Measurements from ENCODE around the gene SLC25A13. TPM values are rescaled to one million over a fixed set of nuclear protein-coding genes. Genes with fewer than 3 reads are reported as not detected.

Gene SLC25A13
- polyA plus RNA-seq, 1 of the 3 experiments (the other 2 are of a cell fraction), result 16.0 TPM

DNA sequence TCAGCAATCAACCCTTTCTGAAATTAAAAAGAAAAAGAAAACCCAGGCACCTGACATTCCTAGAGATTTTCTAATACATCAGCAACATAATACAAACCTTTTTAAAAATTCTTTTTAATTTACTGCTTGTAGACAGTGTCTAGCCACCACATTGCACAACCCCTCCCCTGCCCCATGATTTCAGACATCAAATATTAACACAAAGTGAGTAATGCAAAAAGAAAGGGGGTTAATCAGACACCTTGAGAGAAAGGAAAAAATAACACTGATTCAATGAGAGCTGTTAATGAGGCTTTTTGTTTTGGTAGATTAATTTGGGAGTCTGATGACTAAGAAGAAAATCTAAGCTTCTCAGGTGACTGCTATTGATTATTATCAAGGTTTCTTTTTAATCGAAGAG is 55.3 kb downstream of the SLC25A13 start:
- H3K27ac ChIP-seq (ENCODE audit: low read depth in 2 of 2, low read length in 1 of 2), result no peak overlapping the region
- no peak overlapping the region for H2AFZ ChIP-seq (ENCODE audit: low read depth)
- H3K4me3 ChIP-seq (ENCODE audit: low read depth in 2 of 2, low read length in 1 of 2), result no peak overlapping the region
- ChIA-PET CTCF (no interaction called here), POLR2A (no interaction called here)
- H3K36me3 ChIP-seq (replicated peaks in 1 of 2; ENCODE audit: control insufficient read depth in 1 of 2, insufficient read depth in 2 of 2, low read length in 1 of 2), result peaks cover 4% of the 10 kb centered on the region in 2 experiments
- H3K4me2 ChIP-seq, result no peak overlapping the region
- no peaks in the 10 kb centered on the region for H3K9me3 ChIP-seq
- TF ChIP-seq, protein P1, sequence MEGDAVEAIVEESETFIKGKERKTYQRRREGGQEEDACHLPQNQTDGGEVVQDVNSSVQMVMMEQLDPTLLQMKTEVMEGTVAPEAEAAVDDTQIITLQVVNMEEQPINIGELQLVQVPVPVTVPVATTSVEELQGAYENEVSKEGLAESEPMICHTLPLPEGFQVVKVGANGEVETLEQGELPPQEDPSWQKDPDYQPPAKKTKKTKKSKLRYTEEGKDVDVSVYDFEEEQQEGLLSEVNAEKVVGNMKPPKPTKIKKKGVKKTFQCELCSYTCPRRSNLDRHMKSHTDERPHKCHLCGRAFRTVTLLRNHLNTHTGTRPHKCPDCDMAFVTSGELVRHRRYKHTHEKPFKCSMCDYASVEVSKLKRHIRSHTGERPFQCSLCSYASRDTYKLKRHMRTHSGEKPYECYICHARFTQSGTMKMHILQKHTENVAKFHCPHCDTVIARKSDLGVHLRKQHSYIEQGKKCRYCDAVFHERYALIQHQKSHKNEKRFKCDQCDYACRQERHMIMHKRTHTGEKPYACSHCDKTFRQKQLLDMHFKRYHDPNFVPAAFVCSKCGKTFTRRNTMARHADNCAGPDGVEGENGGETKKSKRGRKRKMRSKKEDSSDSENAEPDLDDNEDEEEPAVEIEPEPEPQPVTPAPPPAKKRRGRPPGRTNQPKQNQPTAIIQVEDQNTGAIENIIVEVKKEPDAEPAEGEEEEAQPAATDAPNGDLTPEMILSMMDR (IDR thresholded peaks at IDR 0.05), result no peak
- TF ChIP-seq RFX5 (IDR thresholded peaks at IDR 0.05; ENCODE audit: low read length), result no peak
- no peak for TF ChIP-seq FOSL2 (IDR thresholded peaks at IDR 0.05; ENCODE audit: borderline replicate concordance, low read depth)
- H3F3A ChIP-seq (replicated peaks; ENCODE audit: insufficient read depth), result no peaks in the 10 kb centered on the region
- no peaks in the 10 kb centered on the region for H3K27me3 ChIP-seq (ENCODE audit: insufficient read depth)
- H4K20me1 ChIP-seq (ENCODE audit: insufficient read depth), result no peaks in the 10 kb centered on the region
- 98% methylated on average over 1 of the region's 1 CpG for WGBS (ENCODE audit: low lambda C conversion rate)
- no peaks in the 10 kb centered on the region; a peak in 1 of 4 replicates for H3K4me1 ChIP-seq (ENCODE audit: control insufficient read depth in 1 of 2, insufficient read depth in 2 of 2, low read depth in 1 of 2, low read length in 1 of 2)
- H3K9me2 ChIP-seq, result no peaks in the 10 kb centered on the region
- no peak for DNase-seq
- H3K79me2 ChIP-seq (ENCODE audit: insufficient read depth), result no peaks in the 10 kb centered on the region
- H3K9ac ChIP-seq, result no peak overlapping the region

DNA sequence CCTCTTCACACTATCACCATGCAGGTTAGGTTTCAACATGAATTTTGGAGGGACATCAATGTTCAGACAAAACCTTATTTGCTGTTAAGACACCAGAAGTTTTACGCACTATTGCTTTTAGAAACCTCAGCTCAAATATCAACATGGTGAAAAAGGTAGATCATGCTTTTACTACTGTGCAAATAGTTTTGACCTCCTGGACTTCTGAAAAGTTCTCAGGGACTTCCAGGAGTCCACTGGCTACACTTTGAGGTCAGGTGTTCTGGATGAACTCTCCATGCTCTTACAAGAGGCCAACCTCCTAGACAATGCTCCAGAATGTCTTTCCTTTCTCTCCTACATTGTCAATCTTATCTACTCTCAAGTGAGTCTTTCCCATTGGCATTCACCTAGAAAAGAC is 55.9 kb downstream of the SLC25A13 start:
- H3K27me3 ChIP-seq (ENCODE audit: insufficient read depth), result no peaks in the 10 kb centered on the region
- H3K4me1 ChIP-seq (ENCODE audit: control insufficient read depth in 1 of 2, insufficient read depth in 2 of 2, low read depth in 1 of 2, low read length in 1 of 2), result no peaks in the 10 kb centered on the region; a peak in 1 of 4 replicates
- WGBS (ENCODE audit: low lambda C conversion rate), result 90% methylated on average over 1 of the region's 1 CpG
- H3K79me2 ChIP-seq (ENCODE audit: insufficient read depth), result no peaks in the 10 kb centered on the region
- peaks cover 4% of the 10 kb centered on the region in 2 experiments for H3K36me3 ChIP-seq (replicated peaks in 1 of 2; ENCODE audit: control insufficient read depth in 1 of 2, insufficient read depth in 2 of 2, low read length in 1 of 2)
- no peak for TF ChIP-seq ELF1 (IDR thresholded peaks at IDR 0.05)
- TF ChIP-seq EP300 (IDR thresholded peaks at IDR 0.05; ENCODE audit: borderline replicate concordance in 1 of 2, low read depth in 1 of 2, low read length in 1 of 2), result no peak
- no peak for TF ChIP-seq FOXM1 (IDR thresholded peaks at IDR 0.05; ENCODE audit: low read depth)
- no peak for TF ChIP-seq FOSL2 (IDR thresholded peaks at IDR 0.05; ENCODE audit: borderline replicate concordance, low read depth)
- no peak for TF ChIP-seq NFIC (IDR thresholded peaks at IDR 0.05; ENCODE audit: borderline replicate concordance)
- TF ChIP-seq SMC3 (IDR thresholded peaks at IDR 0.05; ENCODE audit: low read depth, low read length), result no peak
- TF ChIP-seq TEAD4 (IDR thresholded peaks at IDR 0.05; ENCODE audit: borderline replicate concordance, insufficient read depth), result no peak
- no peak for TF ChIP-seq GATA2 (CRISPR knock-in tag; IDR thresholded peaks at IDR 0.05)
- TF ChIP-seq, protein P2, sequence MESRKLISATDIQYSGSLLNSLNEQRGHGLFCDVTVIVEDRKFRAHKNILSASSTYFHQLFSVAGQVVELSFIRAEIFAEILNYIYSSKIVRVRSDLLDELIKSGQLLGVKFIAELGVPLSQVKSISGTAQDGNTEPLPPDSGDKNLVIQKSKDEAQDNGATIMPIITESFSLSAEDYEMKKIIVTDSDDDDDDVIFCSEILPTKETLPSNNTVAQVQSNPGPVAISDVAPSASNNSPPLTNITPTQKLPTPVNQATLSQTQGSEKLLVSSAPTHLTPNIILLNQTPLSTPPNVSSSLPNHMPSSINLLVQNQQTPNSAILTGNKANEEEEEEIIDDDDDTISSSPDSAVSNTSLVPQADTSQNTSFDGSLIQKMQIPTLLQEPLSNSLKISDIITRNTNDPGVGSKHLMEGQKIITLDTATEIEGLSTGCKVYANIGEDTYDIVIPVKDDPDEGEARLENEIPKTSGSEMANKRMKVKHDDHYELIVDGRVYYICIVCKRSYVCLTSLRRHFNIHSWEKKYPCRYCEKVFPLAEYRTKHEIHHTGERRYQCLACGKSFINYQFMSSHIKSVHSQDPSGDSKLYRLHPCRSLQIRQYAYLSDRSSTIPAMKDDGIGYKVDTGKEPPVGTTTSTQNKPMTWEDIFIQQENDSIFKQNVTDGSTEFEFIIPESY (IDR thresholded peaks at IDR 0.05; ENCODE audit: borderline replicate concordance, low read depth), result no peak
- TF ChIP-seq, protein P3, sequence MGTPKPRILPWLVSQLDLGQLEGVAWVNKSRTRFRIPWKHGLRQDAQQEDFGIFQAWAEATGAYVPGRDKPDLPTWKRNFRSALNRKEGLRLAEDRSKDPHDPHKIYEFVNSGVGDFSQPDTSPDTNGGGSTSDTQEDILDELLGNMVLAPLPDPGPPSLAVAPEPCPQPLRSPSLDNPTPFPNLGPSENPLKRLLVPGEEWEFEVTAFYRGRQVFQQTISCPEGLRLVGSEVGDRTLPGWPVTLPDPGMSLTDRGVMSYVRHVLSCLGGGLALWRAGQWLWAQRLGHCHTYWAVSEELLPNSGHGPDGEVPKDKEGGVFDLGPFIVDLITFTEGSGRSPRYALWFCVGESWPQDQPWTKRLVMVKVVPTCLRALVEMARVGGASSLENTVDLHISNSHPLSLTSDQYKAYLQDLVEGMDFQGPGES (IDR thresholded peaks at IDR 0.05; ENCODE audit: low read depth, low read length), result no peak
- TF ChIP-seq, protein P4, sequence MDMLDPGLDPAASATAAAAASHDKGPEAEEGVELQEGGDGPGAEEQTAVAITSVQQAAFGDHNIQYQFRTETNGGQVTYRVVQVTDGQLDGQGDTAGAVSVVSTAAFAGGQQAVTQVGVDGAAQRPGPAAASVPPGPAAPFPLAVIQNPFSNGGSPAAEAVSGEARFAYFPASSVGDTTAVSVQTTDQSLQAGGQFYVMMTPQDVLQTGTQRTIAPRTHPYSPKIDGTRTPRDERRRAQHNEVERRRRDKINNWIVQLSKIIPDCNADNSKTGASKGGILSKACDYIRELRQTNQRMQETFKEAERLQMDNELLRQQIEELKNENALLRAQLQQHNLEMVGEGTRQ (IDR thresholded peaks at IDR 0.05; ENCODE audit: borderline replicate concordance, low read depth, low read length), result no peak
- TF ChIP-seq SIN3A (IDR thresholded peaks at IDR 0.05; ENCODE audit: borderline replicate concordance, low read depth, low read length), result no peak
- no peak for TF ChIP-seq YY1 (IDR thresholded peaks at IDR 0.05; ENCODE audit: low read depth)
- TF ChIP-seq MXI1 (IDR thresholded peaks at IDR 0.05; ENCODE audit: low read depth, low read length), result no peak
- TF ChIP-seq RAD21 (IDR thresholded peaks at IDR 0.05; ENCODE audit: low read length), result no peak
- no peak for TF ChIP-seq MEF2A (IDR thresholded peaks at IDR 0.05; ENCODE audit: borderline replicate concordance, low read depth)
- DNase-seq, result no peak
- no peak overlapping the region for H3K9ac ChIP-seq
- no peak overlapping the region for H3K4me3 ChIP-seq (ENCODE audit: low read depth in 2 of 2, low read length in 1 of 2)
- no peaks in the 10 kb centered on the region for H3K9me2 ChIP-seq
- H3K4me2 ChIP-seq, result no peak overlapping the region
- ChIA-PET POLR2A (no interaction called here), CTCF (no interaction called here)
- H3K9me3 ChIP-seq, result no peaks in the 10 kb centered on the region
- no peak overlapping the region for H3K27ac ChIP-seq (ENCODE audit: low read depth in 2 of 2, low read length in 1 of 2)
- no peaks in the 10 kb centered on the region for H4K20me1 ChIP-seq (ENCODE audit: insufficient read depth)
- no peaks in the 10 kb centered on the region for H3F3A ChIP-seq (replicated peaks; ENCODE audit: insufficient read depth)
- no peak overlapping the region for H2AFZ ChIP-seq (ENCODE audit: low read depth)
